Ovary (tissue), 3 donors: Measurements from ENCODE around the gene RPUSD4.

Experiments
- EP300 ChIP-seq: sonication (generic); formaldehyde crosslinking; IDR thresholded peaks from one replicate; pipeline ENCODE4 v1.6.1; 2017; ENCODE audit warnings: antibody characterized with exemption
- POLR2A ChIP-seq: fragments of 450-650 bp; IDR thresholded peaks from one replicate; pipeline ENCODE4 v1.6.1; 2017; ENCODE audit warnings: antibody characterized with exemption, mild to moderate bottlenecking, moderate library complexity
- TF ChIP-seq, protein P1 (sequence below), 3 donors: fragments of 450-650 bp in 2 of 3; fragments of 200-600 bp in 1 of 3; IDR thresholded peaks; one replicate each; pipeline versions ENCODE4 v1.5.1 to v1.8.0; 2016 to 2022; ENCODE audit warnings: antibody characterized with exemption in 3 of 3, mild to moderate bottlenecking in 1 of 3
- donor health status: DM: no; HTN: no; CAD: no.

DNA sequence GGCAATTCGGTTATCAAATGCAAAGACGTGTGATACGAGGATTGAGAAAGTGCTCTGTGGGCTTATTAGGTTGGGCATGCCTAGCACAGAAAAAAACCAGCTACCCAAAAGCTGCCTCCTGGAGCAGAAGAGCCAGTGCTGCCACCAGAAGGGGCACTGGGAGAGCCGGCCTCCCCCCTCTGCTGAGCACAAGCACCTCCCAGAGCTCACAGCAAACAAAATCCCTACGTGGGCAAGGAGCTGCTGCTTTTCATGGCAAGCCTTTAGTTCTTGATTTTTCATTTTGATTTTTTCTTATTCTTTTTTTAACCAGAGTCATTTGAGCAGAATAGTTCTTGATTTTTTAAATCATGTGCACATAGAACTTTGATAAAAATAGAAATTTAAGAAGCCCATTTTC lies 12.8 kb downstream of the RPUSD4 start:
- TF ChIP-seq, protein P1, sequence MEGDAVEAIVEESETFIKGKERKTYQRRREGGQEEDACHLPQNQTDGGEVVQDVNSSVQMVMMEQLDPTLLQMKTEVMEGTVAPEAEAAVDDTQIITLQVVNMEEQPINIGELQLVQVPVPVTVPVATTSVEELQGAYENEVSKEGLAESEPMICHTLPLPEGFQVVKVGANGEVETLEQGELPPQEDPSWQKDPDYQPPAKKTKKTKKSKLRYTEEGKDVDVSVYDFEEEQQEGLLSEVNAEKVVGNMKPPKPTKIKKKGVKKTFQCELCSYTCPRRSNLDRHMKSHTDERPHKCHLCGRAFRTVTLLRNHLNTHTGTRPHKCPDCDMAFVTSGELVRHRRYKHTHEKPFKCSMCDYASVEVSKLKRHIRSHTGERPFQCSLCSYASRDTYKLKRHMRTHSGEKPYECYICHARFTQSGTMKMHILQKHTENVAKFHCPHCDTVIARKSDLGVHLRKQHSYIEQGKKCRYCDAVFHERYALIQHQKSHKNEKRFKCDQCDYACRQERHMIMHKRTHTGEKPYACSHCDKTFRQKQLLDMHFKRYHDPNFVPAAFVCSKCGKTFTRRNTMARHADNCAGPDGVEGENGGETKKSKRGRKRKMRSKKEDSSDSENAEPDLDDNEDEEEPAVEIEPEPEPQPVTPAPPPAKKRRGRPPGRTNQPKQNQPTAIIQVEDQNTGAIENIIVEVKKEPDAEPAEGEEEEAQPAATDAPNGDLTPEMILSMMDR (IDR thresholded peaks at IDR 0.05): no peak
- TF ChIP-seq EP300 (no peak), POLR2A (no peak)
